Peyer's patch (tissue), 4 donors: Measurements from ENCODE around the gene SMAD4.

Source experiments
- CTCF ChIP-seq, 6 experiments: fragments of 450-650 bp in 4 of 6; fragments of 200-600 bp in 2 of 6; sonication (generic) in 1 of 6; IDR thresholded peaks; one replicate each; pipeline ENCODE4 v1.5.1; 2017 to 2019; ENCODE audit warnings: antibody characterized with exemption in 6 of 6, mild to moderate bottlenecking in 3 of 6, moderate library complexity in 1 of 6
- POLR2A ChIP-seq, 2 donors: fragments of 450-650 bp; IDR thresholded peaks; one replicate each; pipeline ENCODE4 v1.5.1; 2017; ENCODE audit warnings: antibody characterized with exemption in 2 of 2, mild to moderate bottlenecking in 2 of 2, moderate library complexity in 2 of 2

- TF ChIP-seq POLR2A (IDR thresholded peaks at IDR 0.05) (no peak), CTCF (IDR thresholded peaks at IDR 0.05) (no peak)
Observed at GRCh38 chr18:51053814-51054213, 23.8 kb downstream of the SMAD4 start.
